IMR-90 (cell line): ENCODE measurements around the gene DLG5. TPM values are rescaled to one million over a fixed set of nuclear protein-coding genes. Genes with fewer than 3 reads are reported as not detected.

Experiments
- ATAC-seq: fragments of 200-7000 bp; cut with Tn5 transposase; 2 replicates; pipeline ENCODE4 v1.9.1; 2020; ENCODE audit warnings: low read depth, mild to moderate bottlenecking, moderate library complexity
- BruUV-seq: library from RNA; stranded (reverse); fragments of 400-500 nt; replicated peaks from 2 replicates; lab custom pipeline; 2021; lab: Mats Ljungman, UMichigan
- CTCF ChIA-PET: fragments of 300-600 bp; formaldehyde crosslinking; extraction: SDS; loops from one replicate; lab custom pipeline; 2021; ENCODE audit warnings: antibody characterized with exemption; lab: Yijun Ruan, JAX
- POLR2A ChIA-PET: fragments of 300-600 bp; sonication (Branson Sonifier 250); formaldehyde crosslinking; loops from one replicate; lab custom pipeline; 2022; ENCODE audit warnings: antibody characterized with exemption; ENCODE audit not compliant: unreplicated experiment; lab: Charles Lee
- DNase-seq: peaks from one replicate; pipeline ENCODE4 v3.0.0; 2013
- H2AFZ ChIP-seq: replicated peaks from 2 replicates; pipeline ENCODE3; 2013; ENCODE audit warnings: low read length, mild to moderate bottlenecking; ENCODE audit not compliant: poor library complexity
- H2AK5ac ChIP-seq: 2 replicates; pipeline ENCODE4 v1.6.1; 2013; ENCODE audit warnings: low read depth, low read length, inconsistent platforms
- H2AK9ac ChIP-seq: replicated peaks from 2 replicates; pipeline ENCODE3; 2013; ENCODE audit warnings: mild to moderate bottlenecking, low read depth, low read length, moderate library complexity; ENCODE audit not compliant: poor library complexity
- H2BK120ac ChIP-seq: 2 replicates; pipeline ENCODE4 v1.6.1; 2013; ENCODE audit warnings: low read depth, low read length, inconsistent platforms
- H2BK15ac ChIP-seq: 3 replicates; pipeline ENCODE4 v1.6.1; 2013; ENCODE audit warnings: low read depth, low read length, inconsistent platforms
- H2BK20ac ChIP-seq: 2 replicates; pipeline ENCODE4 v1.6.1; 2013; ENCODE audit warnings: low read depth, mild to moderate bottlenecking, inconsistent platforms, low read length, moderate library complexity
- H2BK5ac ChIP-seq: 2 replicates; pipeline ENCODE4 v1.6.1; 2013; ENCODE audit warnings: mild to moderate bottlenecking, low read depth, low read length, inconsistent platforms; ENCODE audit not compliant: poor library complexity, severe bottlenecking
- H3K14ac ChIP-seq: replicated peaks from 2 replicates; pipeline ENCODE4 v1.6.1; 2013; ENCODE audit warnings: low read depth, low read length, inconsistent platforms
- H3K18ac ChIP-seq: 2 replicates; pipeline ENCODE4 v1.6.1; 2013; ENCODE audit warnings: low read depth, low read length, control low read depth
- H3K23ac ChIP-seq: 2 replicates; pipeline ENCODE4 v1.6.1; 2013; ENCODE audit warnings: low read depth, low read length, inconsistent platforms
- H3K27ac ChIP-seq: 2 replicates; pipeline ENCODE4 v1.5.1; 2013; ENCODE audit warnings: mild to moderate bottlenecking, control low read depth, low read length; ENCODE audit not compliant: insufficient read depth
- H3K27me3 ChIP-seq: 2 replicates; pipeline ENCODE4 v1.6.1; 2013; ENCODE audit warnings: low read length; ENCODE audit not compliant: control insufficient read depth, insufficient read depth
- H3K36me3 ChIP-seq: 2 replicates; pipeline ENCODE4 v1.6.1; 2013; ENCODE audit warnings: low read length, mixed read lengths; ENCODE audit not compliant: control insufficient read depth, insufficient read depth
- H3K4ac ChIP-seq: 2 replicates; pipeline ENCODE4 v1.6.1; 2013; ENCODE audit warnings: low read depth, low read length, inconsistent platforms
- H3K4me1 ChIP-seq: 2 replicates; pipeline ENCODE4 v1.6.1; 2013; ENCODE audit warnings: low read length, mixed read lengths; ENCODE audit not compliant: control insufficient read depth, insufficient read depth
- H3K4me2 ChIP-seq: 2 replicates; pipeline ENCODE4 v1.6.1; 2013; ENCODE audit warnings: low read depth, mild to moderate bottlenecking, control low read depth, low read length, moderate library complexity
- H3K4me3 ChIP-seq: 2 replicates; pipeline ENCODE4 v1.5.1; 2013; ENCODE audit warnings: low read depth, mild to moderate bottlenecking, control low read depth, low read length, moderate library complexity; ENCODE audit not compliant: insufficient read depth
- H3K56ac ChIP-seq: 2 replicates; pipeline ENCODE4 v1.6.1; 2013; ENCODE audit warnings: low read length, inconsistent platforms; ENCODE audit not compliant: insufficient read depth; ENCODE audit errors: extremely low read depth
- H3K79me1 ChIP-seq, 2 experiments: 2 replicates each; pipeline ENCODE4 v1.6.1; 2013; ENCODE audit warnings: low read length in 2 of 2, inconsistent platforms in 1 of 2, low read depth in 1 of 2
- H3K9ac ChIP-seq: 2 replicates; pipeline ENCODE4 v1.6.1; 2013; ENCODE audit warnings: low read depth, low read length, control low read depth
- H3K9me1 ChIP-seq: 2 replicates; pipeline ENCODE4 v1.6.1; 2013; ENCODE audit warnings: low read length, inconsistent platforms; ENCODE audit not compliant: insufficient read depth
- H3K9me3 ChIP-seq: 2 replicates; pipeline ENCODE4 v1.6.1; 2013; ENCODE audit warnings: low read length; ENCODE audit not compliant: control insufficient read depth, insufficient read depth
- H4K20me1 ChIP-seq: 2 replicates; pipeline ENCODE4 v1.6.1; 2013; ENCODE audit warnings: low read length, inconsistent platforms; ENCODE audit not compliant: insufficient read depth
- H4K5ac ChIP-seq: 2 replicates; pipeline ENCODE4 v1.6.1; 2013; ENCODE audit warnings: mild to moderate bottlenecking, low read depth, low read length, control low read depth
- H4K8ac ChIP-seq, 2 experiments: 2 replicates each; pipeline ENCODE4 v1.6.1; 2013; ENCODE audit warnings: low read depth in 2 of 2, low read length in 2 of 2, control low read depth in 1 of 2, inconsistent platforms in 1 of 2
- H4K91ac ChIP-seq: 2 replicates; pipeline ENCODE4 v1.6.1; 2013; ENCODE audit warnings: low read depth, low read length, inconsistent platforms; ENCODE audit not compliant: insufficient read depth
- BHLHE40 ChIP-seq: fragments of 150-350 bp; IDR thresholded peaks from 2 replicates; pipeline ENCODE4 v1.6.1; 2016; ENCODE audit warnings: mild to moderate bottlenecking, low read depth, low read length
- CEBPB ChIP-seq: IDR thresholded peaks from 2 replicates; pipeline ENCODE4 v1.6.1; 2012; ENCODE audit warnings: low read depth, low read length, improper control_type of control experiment
- CHD1 ChIP-seq: IDR thresholded peaks from 2 replicates; pipeline ENCODE4 v1.6.1; 2012; ENCODE audit warnings: low read depth, low read length, improper control_type of control experiment
- CTCF ChIP-seq: conservative IDR thresholded peaks from 2 replicates; pipeline ENCODE4 v1.5.1; 2012; ENCODE audit warnings: mild to moderate bottlenecking, low read depth, low read length, improper control_type of control experiment
- ELK1 ChIP-seq: fragments of 150-350 bp; IDR thresholded peaks from 2 replicates; pipeline ENCODE4 v1.6.1; 2016; ENCODE audit warnings: low read depth, mild to moderate bottlenecking, low read length, moderate library complexity, borderline replicate concordance
- FOS ChIP-seq: fragments of 150-350 bp; IDR thresholded peaks from 2 replicates; pipeline ENCODE4 v1.6.1; 2016; ENCODE audit warnings: low read depth, low read length
- MAFK ChIP-seq: IDR thresholded peaks from 2 replicates; pipeline ENCODE4 v1.6.1; 2012; ENCODE audit warnings: low read depth, low read length, improper control_type of control experiment
- MAZ ChIP-seq: IDR thresholded peaks from 2 replicates; pipeline ENCODE4 v1.6.1; 2012; ENCODE audit warnings: low read depth, mild to moderate bottlenecking, low read length, improper control_type of control experiment, moderate library complexity, borderline replicate concordance
- MXI1 ChIP-seq: IDR thresholded peaks from 2 replicates; pipeline ENCODE4 v1.6.1; 2012; ENCODE audit warnings: low read depth, mild to moderate bottlenecking, low read length, moderate library complexity, borderline replicate concordance
- NFE2L2 ChIP-seq: fragments of 150-350 bp; IDR thresholded peaks from 2 replicates; pipeline ENCODE4 v1.6.1; 2016; ENCODE audit warnings: low read depth, mild to moderate bottlenecking, low read length
- POLR2A ChIP-seq: IDR thresholded peaks from 2 replicates; pipeline ENCODE4 v1.6.1; 2012; ENCODE audit warnings: mild to moderate bottlenecking, low read depth, low read length
- RAD21 ChIP-seq: IDR thresholded peaks from 2 replicates; pipeline ENCODE4 v1.6.1; 2012; ENCODE audit warnings: low read length, improper control_type of control experiment
- RCOR1 ChIP-seq: IDR thresholded peaks from 2 replicates; pipeline ENCODE4 v1.6.1; 2012; ENCODE audit warnings: mild to moderate bottlenecking, low read length, improper control_type of control experiment; ENCODE audit not compliant: insufficient replicate concordance
- SMC3 ChIP-seq: fragments of 150-350 bp; IDR thresholded peaks from 2 replicates; pipeline ENCODE4 v1.6.1; 2016; ENCODE audit warnings: low read depth, mild to moderate bottlenecking, antibody characterized with exemption, low read length, moderate library complexity
- WGBS, 2 experiments: methylation state at CpG; one replicate each; pipeline versions ENCODE4 v1.1.5 to v1.1.7; 2013; ENCODE audit warnings: missing lambda C conversion rate in 2 of 2; ENCODE audit not compliant: insufficient read length in 1 of 2; ENCODE audit errors: extremely low coverage in 2 of 2; 5-methylcytosine and 5-hydroxymethylcytosine counted together
- dilution Hi-C: fragments of 300-500 bp; cut with HindIII; formaldehyde crosslinking; loops from one replicate; pipeline ENCODE4 v1.14.3; 2018; ENCODE audit warnings: low sequenced_read_pairs; ENCODE audit not compliant: unreplicated experiment
- in situ Hi-C: fragments of 300-500 bp; cut with MboI; formaldehyde crosslinking; loops from 3 replicates; pipeline ENCODE4 v1.14.3; 2019; ENCODE audit warnings: low sequenced_read_pairs, inconsistent platforms, mixed read lengths
- intact Hi-C: fragments of 100-400 bp; cut with micrococcal nuclease; formaldehyde crosslinking; loops from 2 replicates; pipeline ENCODE4 v1.10.0; 2022
- polyA plus RNA-seq, 3 experiments: library from polyadenylated mRNA; depleted of rRNA; stranded (reverse); fragments of >200 nt; gene quantifications; 2 replicates each; pipeline ENCODE4 v1.2.3, GENCODE V29; 2012; ENCODE audit warnings: low replicate concordance in 1 of 3
- total RNA-seq: library from RNA; depleted of rRNA; stranded (reverse); fragments of >200 nt; gene quantifications from 2 replicates; pipeline ENCODE4 v1.2.3, GENCODE V29; 2012

Gene DLG5
- total and polyA plus RNA-seq, 2 of the 4 experiments (the other 2 are of a cell fraction): 12.7 to 28.7 TPM

DNA sequence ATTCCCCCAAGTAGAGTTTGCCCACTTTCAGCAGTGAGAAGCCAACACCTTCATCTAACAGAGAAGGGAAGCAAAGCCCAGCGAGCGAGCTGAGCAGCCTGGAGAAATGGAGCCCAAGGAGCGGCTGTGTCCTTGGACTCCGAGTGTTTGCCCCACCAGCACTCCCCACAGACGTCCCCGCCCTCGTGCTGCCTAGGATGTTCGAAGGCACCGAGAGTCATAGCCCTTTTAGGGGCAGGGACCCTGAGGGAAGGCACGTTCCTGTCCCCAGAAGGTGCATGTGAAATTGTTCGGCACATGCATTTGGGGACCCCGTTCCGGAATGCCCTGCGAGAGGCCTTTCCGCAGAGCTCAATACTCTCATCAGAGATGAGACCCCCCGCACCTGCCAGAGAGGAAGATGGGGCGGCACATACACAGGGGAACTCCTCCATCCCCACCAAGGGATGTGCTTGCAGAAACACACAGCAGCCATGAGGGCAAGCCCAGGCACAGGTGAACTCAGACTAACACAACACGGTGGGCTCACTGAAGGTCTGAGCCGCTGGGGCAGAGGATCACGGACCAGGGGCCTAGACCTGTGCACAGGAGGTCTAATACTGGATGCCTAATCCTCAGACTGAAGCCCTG, 131.0 kb downstream of the DLG5 start:
- Histone ChIP-seq H3K4me2 (no peak overlapping the region), H3K4me3 (no peak overlapping the region), H3K4ac (no peak overlapping the region), H3K9me1 (peaks cover 14% of the 10 kb centered on the region), H3K36me3 (peaks cover 76% of the 10 kb centered on the region), H3K27ac (no peak overlapping the region), H3K18ac (no peak overlapping the region), H2AFZ (no peak overlapping the region), H3K79me1 (peaks cover 12 to 48% of the 10 kb centered on the region in 2 experiments; a peak in 3 of 4 replicates), H3K27me3 (no peaks in the 10 kb centered on the region), H2BK20ac (no peak overlapping the region), H2AK5ac (no peak overlapping the region), H2BK120ac (no peak overlapping the region), H2BK5ac (no peak overlapping the region), H3K9ac (no peak overlapping the region), H4K20me1 (peaks cover 9% of the 10 kb centered on the region), H4K5ac (no peak overlapping the region), H4K91ac (no peak overlapping the region), H3K14ac (no peak overlapping the region), H3K23ac (no peak overlapping the region), H3K56ac (no peak overlapping the region), H3K9me3 (no peaks in the 10 kb centered on the region), H3K4me1 (no peaks in the 10 kb centered on the region), H2AK9ac (no peak overlapping the region), H4K8ac (no peak overlapping the region), H2BK15ac (no peak overlapping the region)
- dilution Hi-C loops (no loop called here), intact Hi-C loops (no loop called here), in situ Hi-C loops (no loop called here)
- CTCF ChIA-PET: no interaction called here
- POLR2A ChIA-PET: no interaction called here
- TF ChIP-seq POLR2A (no peak), MAZ (no peak), CEBPB (no peak), FOS (no peak), RAD21 (no peak), ELK1 (no peak), CHD1 (no peak), NFE2L2 (no peak), CTCF (no peak), MAFK (no peak), RCOR1 (no peak), SMC3 (no peak), BHLHE40 (no peak), MXI1 (no peak)
- ATAC-seq (no peak), DNase-seq (no peak)
- 89% methylated on average over 3 of the region's 20 CpGs; no CpG with 5 or more reads in 1 of the 2 experiments for WGBS, 2 experiments
- no TSS peak for BruUV-seq
